Left kidney (tissue), 2 donors: ENCODE results near the gene PIRT. TPM values are rescaled to one million over a fixed set of nuclear protein-coding genes. Genes with fewer than 3 reads are reported as not detected.

Source experiments
- DNase-seq: peaks from one replicate; pipeline ENCODE4 v3.0.0-alpha.2; 2013
- polyA plus RNA-seq: library from polyadenylated mRNA; unstranded; fragments of 120-200 nt; gene quantifications from one replicate; pipeline ENCODE4 v1.2.1, GENCODE V29; 2013; ENCODE audit not compliant: insufficient read length

Gene PIRT
- polyA plus RNA-seq, 1 donor = 0.07 TPM

GRCh38 chr17:10821770-10822169, 16.1 kb downstream of the PIRT start:
- no peak for DNase-seq

DNA sequence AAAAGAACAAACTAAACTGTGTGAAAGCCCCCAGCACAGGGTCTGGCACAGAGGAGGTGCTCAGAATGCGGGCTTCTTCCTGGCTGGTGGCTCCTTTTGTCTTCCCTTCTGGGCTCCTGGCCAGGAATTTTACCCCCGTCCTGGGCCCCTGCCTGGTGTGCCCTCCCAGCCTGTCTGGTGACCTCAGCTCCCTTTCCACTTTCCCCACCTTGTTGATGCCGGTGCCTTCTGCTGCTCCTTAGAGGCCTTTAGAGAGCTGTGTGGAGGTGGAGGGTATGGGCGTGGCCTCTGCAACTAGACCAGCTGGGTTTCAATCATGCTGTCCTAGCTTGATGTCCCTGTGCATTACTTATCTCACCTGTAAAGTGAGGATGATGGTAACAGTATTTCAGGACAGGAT, 16.8 kb downstream of the PIRT start:
- no peak for DNase-seq

DNA sequence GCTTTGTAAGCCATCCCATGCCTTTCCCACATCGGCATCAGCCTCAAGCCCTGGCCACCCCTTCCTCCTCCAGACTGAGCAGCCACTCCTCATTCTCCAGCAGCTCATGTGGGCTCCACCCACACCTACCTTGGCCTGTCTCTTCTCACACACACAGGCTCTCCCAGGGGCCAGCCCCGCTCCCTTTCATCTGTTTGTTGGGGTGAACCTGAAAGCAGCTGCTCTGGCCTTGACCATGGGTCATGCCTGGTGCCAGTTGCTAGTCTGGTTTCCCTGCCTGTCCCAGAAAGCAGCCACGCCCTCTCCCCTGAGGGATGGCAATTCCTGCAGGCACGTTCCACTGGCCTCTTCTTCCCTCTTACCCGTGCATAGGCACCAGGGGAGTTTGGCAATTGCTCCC, 22.6 kb downstream of the PIRT start:
- no peak for DNase-seq

- DNase-seq = no peak
Measured at GRCh38 chr17:10814075-10814474, 23.8 kb downstream of the PIRT start.

GRCh38 chr17:10812674-10813073, 25.2 kb downstream of the PIRT start:
- no peak for DNase-seq

GRCh38 chr17:10809605-10810004, 28.3 kb downstream of the PIRT start:
- DNase-seq = no peak

- no peak for DNase-seq
Measured at GRCh38 chr17:10807704-10808128, 30.2 kb downstream of the PIRT start.

DNA sequence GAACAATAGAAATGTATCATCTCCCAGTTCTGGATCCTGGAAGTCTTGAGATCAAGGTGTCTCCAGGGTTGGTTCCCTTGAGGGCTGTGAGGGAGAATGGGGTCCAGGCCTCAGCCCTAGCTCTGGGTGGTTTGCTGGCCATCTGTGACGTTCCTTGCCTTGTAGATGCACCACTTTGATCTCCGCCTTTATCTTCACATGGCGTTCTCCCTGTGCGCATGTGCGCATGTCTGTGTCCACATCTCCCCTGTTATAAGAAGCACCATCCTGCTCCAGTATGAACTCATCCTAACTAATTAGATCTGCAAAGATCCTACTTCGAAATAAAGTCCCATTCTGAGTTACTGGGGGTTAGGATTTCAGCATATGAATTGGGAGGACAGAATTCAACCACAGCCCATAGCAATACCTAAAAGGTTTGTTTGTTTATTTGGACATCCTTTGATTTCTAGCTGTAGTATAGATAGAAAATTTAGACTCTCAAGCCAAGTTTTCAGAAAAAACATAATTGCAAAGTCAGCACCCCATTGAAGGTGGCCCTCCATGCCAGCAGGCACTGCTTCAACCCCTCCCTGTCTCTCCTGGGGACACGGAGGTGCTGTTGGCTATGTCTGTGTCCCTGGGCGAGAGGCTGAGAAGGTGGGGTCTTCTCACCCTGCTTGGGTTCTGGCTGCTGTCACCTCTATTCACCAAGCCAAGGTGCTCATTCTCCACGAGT, 31.2 kb downstream of the PIRT start:
- DNase-seq = no peak

- no peak for DNase-seq
Measured at GRCh38 chr17:10805911-10806310, 32.0 kb downstream of the PIRT start.

- no peak for DNase-seq
Measured at GRCh38 chr17:10804546-10804945, 33.3 kb downstream of the PIRT start.

DNA sequence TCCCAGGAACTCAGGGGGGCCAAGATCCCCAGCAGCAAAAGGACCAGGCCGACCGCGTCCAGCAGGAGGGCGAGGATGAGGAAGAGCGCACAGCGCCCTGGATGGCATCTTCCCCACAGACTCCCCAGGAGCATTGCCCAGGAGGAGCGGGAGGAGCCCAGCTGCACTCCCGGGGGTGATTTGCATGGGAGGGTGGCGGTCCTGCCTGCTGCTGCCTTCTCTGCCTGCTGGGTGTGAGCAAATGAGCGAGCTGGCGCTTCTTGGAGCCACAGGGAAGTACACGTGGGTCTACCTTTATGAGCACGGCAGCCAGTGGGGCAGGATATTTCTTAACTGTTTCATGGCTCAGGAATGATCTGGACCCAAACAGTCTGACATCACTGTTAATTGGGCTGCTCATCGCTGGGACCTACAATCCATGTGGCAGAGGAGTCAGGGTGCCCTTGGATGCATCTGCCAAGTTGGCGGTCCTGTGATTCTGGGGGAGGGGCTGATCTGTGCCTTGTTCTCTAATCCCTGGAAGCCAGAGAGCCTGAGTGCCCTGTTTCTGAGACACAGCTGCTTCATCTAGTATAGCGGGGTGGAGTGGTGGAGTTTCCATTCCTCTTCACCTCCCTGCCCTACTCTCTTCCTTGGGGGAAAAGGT, 33.9 kb downstream of the PIRT start, which contains the start of gene TMEM238L:
Gene TMEM238L (minus strand): TSS at position 270 of the 646 bp plus-strand sequence. CDS start 136 bp downstream, at position 134.
- DNase-seq = no peak

GRCh38 chr17:10803350-10803749, 34.5 kb downstream of the PIRT start:
- no peak for DNase-seq

GRCh38 chr17:10802496-10803284, 35.2 kb downstream of the PIRT start:
- DNase-seq = no peak

DNA sequence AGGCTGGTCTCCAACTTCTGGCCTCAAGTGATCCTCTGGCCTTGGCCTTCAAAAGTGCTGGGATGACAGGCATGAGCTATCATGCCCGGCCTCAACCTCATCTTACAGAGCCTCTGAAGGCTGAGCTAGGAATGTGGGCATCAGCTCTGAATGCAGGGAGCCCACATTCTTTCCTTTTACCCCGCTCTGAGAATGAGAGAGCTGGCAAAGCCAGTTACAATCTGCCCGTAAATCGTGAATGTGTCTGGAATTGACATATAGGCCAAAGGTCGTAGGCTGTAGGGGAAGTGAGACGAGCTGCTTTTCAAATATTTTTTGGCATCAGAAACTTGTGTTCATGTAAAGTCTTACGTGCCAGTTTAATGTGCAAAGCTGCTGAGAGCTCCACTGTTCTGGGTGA, 38.5 kb downstream of the PIRT start:
- no peak for DNase-seq

- no peak for DNase-seq
Measured at GRCh38 chr17:10798910-10799309, 39.0 kb downstream of the PIRT start.

GRCh38 chr17:10798332-10798749, 39.5 kb downstream of the PIRT start:
- DNase-seq = no peak

DNA sequence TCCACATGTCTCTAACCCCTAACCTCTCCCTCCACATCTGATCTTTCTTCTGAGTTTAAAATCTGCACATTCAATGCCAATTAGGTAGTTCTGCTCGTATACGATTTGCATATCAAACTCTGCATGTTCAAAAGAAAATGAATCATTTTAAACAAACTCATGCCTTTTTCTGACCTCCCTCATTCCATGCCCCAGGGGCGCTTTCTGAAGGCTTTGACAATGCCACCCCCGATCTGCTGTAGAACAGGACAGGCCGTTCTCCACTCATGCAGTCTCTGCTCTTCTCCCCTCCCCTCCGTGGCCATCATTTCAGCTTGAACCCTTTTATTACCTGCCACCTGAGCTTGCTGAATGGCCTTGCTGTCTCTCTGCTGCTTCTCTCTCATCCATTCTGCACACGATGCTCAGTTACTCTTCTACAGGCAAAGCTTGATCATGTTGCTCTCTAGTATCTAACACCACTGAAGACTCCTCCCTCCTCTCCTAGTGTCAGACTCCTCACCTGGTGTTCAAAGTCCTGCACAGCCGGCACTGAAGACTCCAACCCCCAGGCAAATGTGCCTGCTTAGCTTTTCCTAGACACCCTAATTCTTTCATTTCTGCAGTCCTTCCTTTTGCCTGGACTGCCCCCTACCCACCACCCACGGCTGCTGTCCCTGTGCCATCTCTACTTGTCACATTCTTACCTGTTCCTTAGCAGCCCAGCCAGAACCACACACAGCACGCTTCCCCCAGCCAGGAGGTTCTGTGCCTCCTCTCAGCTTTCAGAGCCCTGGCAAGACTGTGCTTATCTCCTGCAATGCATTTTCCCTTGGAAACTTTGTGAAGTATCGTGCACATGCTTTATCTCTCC, 40.2 kb downstream of the PIRT start:
- no peak for DNase-seq

DNA sequence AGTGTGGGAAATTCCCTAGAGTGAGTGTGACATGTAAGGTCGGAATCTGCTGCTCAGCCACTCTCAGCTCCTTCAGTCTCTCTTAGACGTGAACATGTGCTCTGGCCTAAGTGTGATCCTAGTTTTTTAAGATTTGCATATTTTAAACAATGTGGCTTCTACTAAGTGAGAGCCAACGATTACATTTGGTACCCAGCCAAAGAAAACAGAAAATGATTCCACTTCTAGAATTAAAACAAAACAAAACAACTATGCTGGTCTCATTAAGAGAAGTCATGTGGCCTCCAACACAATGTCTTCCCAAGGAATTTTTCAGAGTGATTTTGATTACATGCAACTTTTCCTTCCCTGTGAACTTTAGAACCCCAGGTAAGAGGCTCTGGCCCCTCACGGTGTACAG, 44.1 kb downstream of the PIRT start:
- DNase-seq = no peak

GRCh38 chr17:10793256-10793655, 44.6 kb downstream of the PIRT start:
- no peak for DNase-seq

- DNase-seq = no peak
Measured at GRCh38 chr17:10792151-10792550, 45.7 kb downstream of the PIRT start.

DNA sequence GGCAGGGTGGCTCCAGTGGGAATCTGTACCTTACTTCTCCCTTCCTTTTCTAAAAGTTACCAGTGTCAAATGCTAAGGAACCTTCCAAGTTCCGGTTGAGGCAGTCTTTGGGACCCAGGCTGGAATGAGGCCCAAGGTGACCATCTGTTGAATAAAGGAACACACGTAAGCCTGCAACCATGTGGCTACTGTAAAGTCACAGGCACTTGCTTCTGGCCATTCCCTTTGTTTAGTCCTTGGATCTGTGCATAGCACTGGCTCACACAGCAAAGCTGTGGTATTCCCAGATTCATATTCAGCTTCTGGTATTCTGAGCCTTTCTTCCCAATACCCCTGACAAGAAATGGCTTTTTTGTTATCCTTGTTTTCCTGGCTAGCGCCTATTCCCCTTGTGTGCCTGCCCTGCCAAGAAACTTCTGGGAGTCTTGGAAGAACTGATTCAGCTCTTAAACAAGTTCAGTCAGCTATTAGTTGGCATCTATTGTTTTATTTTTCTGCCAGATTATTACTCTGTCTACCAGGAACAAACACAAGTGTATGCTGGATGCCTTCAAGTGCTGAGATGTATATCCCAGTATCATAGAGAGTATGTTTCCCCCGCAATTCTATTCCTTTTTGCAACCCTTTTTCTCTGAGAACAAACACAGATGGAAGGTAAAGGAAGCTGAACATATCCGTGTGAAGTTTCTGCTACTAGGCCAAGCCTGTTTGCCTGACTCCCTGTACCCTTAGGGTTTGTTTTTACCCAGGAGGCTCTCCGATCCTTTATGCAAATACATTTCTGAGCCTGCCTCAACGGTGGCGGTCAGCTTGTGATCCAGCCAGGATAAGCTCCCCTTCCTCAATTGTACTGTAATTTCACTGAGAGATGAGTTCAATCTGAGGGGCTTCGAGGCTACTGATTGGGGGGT, 47.1 kb downstream of the PIRT start:
- DNase-seq = no peak
